Stomach smooth muscle (tissue), 2 donors: ENCODE data around the gene KRTAP4-4.
"Not testable (repeated sequence)": the region's sequence is repeated elsewhere in the genome, so short reads cannot be mapped to it uniquely, and the experiment has no call there.

Source experiments
- H3K27ac ChIP-seq: one replicate; pipeline ENCODE4 v1.7.0; 2013; ENCODE audit warnings: mild to moderate bottlenecking, low read length, inconsistent platforms
- H3K27me3 ChIP-seq, 2 donors: one replicate each; pipeline ENCODE4 v1.7.0; 2013; ENCODE audit warnings: low read length in 2 of 2; ENCODE audit not compliant: insufficient read depth in 2 of 2, control insufficient read depth in 1 of 2
- H3K36me3 ChIP-seq, 2 donors: one replicate each; pipeline ENCODE4 v1.7.0; 2013; ENCODE audit warnings: low read length in 2 of 2; ENCODE audit not compliant: control insufficient read depth in 2 of 2, insufficient read depth in 2 of 2
- H3K4me1 ChIP-seq: one replicate; pipeline ENCODE4 v1.7.0; 2013; ENCODE audit warnings: low read length; ENCODE audit not compliant: control insufficient read depth, insufficient read depth
- H3K4me3 ChIP-seq, 2 donors: one replicate each; pipeline ENCODE4 v1.7.0; 2013; ENCODE audit warnings: low read length in 2 of 2
- H3K9ac ChIP-seq, 2 donors: one replicate each; pipeline ENCODE4 v1.7.0; 2013; ENCODE audit warnings: low read length in 2 of 2, mild to moderate bottlenecking in 1 of 2
- H3K9me3 ChIP-seq, 2 donors: one replicate each; pipeline ENCODE4 v1.7.0; 2013; ENCODE audit warnings: low read length in 2 of 2; ENCODE audit not compliant: control insufficient read depth in 2 of 2
- donor health status: healthy.
- donor health status: Pancreatic carcinoma.

The KRTAP4-4 gene

GRCh38 chr17:41160648-41161047 lies at the start of gene KRTAP4-4:
Gene KRTAP4-4, minus strand, starts transcription at chr17:41160748. Its CDS starts 57 bp downstream, at chr17:41160691.
- H3K36me3 ChIP-seq, result no peaks in the 10 kb centered on the region
- peaks cover 0 to 2% of the 10 kb centered on the region in 2 donors for H3K27me3 ChIP-seq
- H3K27ac ChIP-seq, result no peak within 1 kb of the TSS
- H3K9ac ChIP-seq, result no peak within 1 kb of the TSS
- H3K4me1 ChIP-seq, result no peaks in the 10 kb centered on the region
- H3K9me3 ChIP-seq, result no peaks in the 10 kb centered on the region
- H3K4me3 ChIP-seq, result no peak within 1 kb of the TSS

GRCh38 chr17:41199421-41200078 lies 39.0 kb upstream of the KRTAP4-4 start:
- no peak overlapping the region for H3K4me3 ChIP-seq
- no peaks in the 10 kb centered on the region for H3K36me3 ChIP-seq
- no peak overlapping the region for H3K27ac ChIP-seq
- no peaks in the 10 kb centered on the region for H3K4me1 ChIP-seq
- no peaks in the 10 kb centered on the region for H3K9me3 ChIP-seq
- no peaks in the 10 kb centered on the region for H3K27me3 ChIP-seq
- no peak overlapping the region for H3K9ac ChIP-seq

GRCh38 chr17:41196068-41196467 lies 35.5 kb upstream of the KRTAP4-4 start:
- H3K9me3 ChIP-seq, result no peaks in the 10 kb centered on the region

GRCh38 chr17:41190328-41190727 lies 29.8 kb upstream of the KRTAP4-4 start:
- Histone ChIP-seq H3K4me3 (no peak overlapping the region), H3K9ac (no peak overlapping the region), H3K27ac (no peak overlapping the region), H3K27me3 (peaks cover 0 to 4% of the 10 kb centered on the region in 2 donors), H3K4me1 (no peaks in the 10 kb centered on the region), H3K9me3 (no peaks in the 10 kb centered on the region), H3K36me3 (no peaks in the 10 kb centered on the region)

More at GRCh38 chr17:41196068-41196467, 35.5 kb upstream of the KRTAP4-4 start:
- Histone ChIP-seq H3K4me1 (no peaks in the 10 kb centered on the region), H3K9ac (no peak overlapping the region), H3K4me3 (no peak overlapping the region), H3K27ac (no peak overlapping the region), H3K27me3 (no peaks in the 10 kb centered on the region), H3K36me3 (no peaks in the 10 kb centered on the region)

- not testable (repeated sequence) for H3K27me3 ChIP-seq, H3K36me3 ChIP-seq, H3K9ac ChIP-seq
Measured at GRCh38 chr17:41189837-41190318, 29.3 kb upstream of the KRTAP4-4 start, which contains the start of gene KRTAP9-1. Gene KRTAP9-1, plus strand, starts transcription at chr17:41189887. Its CDS starts 0 bp downstream, at chr17:41189887.

GRCh38 chr17:41186872-41187271 lies 26.3 kb upstream of the KRTAP4-4 start:
- no peak overlapping the region for H3K9ac ChIP-seq
- no peak overlapping the region for H3K27ac ChIP-seq
- H3K4me1 ChIP-seq, result no peaks in the 10 kb centered on the region
- no peaks in the 10 kb centered on the region for H3K36me3 ChIP-seq
- H3K27me3 ChIP-seq, result peaks cover 0 to 4% of the 10 kb centered on the region in 2 donors
- H3K4me3 ChIP-seq, result no peak overlapping the region
- H3K9me3 ChIP-seq, result no peaks in the 10 kb centered on the region

More at GRCh38 chr17:41189837-41190318, 29.3 kb upstream of the KRTAP4-4 start, which contains the start of gene KRTAP9-1:
- H3K27ac ChIP-seq, H3K4me1 ChIP-seq, H3K9me3 ChIP-seq, H3K4me3 ChIP-seq: not testable (repeated sequence)

GRCh38 chr17:41185001-41185400 lies 24.5 kb upstream of the KRTAP4-4 start:
- no peaks in the 10 kb centered on the region for H3K36me3 ChIP-seq
- no peak overlapping the region for H3K4me3 ChIP-seq
- no peaks in the 10 kb centered on the region for H3K4me1 ChIP-seq
- H3K9me3 ChIP-seq, result no peaks in the 10 kb centered on the region
- no peak overlapping the region for H3K27ac ChIP-seq
- H3K27me3 ChIP-seq, result peaks cover 0 to 4% of the 10 kb centered on the region in 2 donors
- H3K9ac ChIP-seq, result no peak overlapping the region

- Histone ChIP-seq H3K9me3 (no peaks in the 10 kb centered on the region), H3K9ac (no peak within 1 kb of the TSS), H3K27ac (no peak within 1 kb of the TSS), H3K4me3 (no peak within 1 kb of the TSS), H3K4me1 (no peaks in the 10 kb centered on the region), H3K27me3 (peaks cover 0 to 4% of the 10 kb centered on the region in 2 donors), H3K36me3 (no peaks in the 10 kb centered on the region)
Measured at GRCh38 chr17:41184480-41184961, 24.0 kb upstream of the KRTAP4-4 start, which contains the start of gene KRTAP4-1. Gene KRTAP4-1, minus strand, starts transcription at chr17:41184911. Its CDS starts 57 bp downstream, at chr17:41184854.

- Histone ChIP-seq H3K4me1 (no peaks in the 10 kb centered on the region), H3K27me3 (peaks cover 0 to 8% of the 10 kb centered on the region in 2 donors), H3K4me3 (no peak overlapping the region), H3K9ac (no peak overlapping the region), H3K9me3 (no peaks in the 10 kb centered on the region), H3K36me3 (no peaks in the 10 kb centered on the region), H3K27ac (no peak overlapping the region)
Measured at GRCh38 chr17:41178843-41179616, 18.5 kb upstream of the KRTAP4-4 start.

GRCh38 chr17:41178341-41178740 lies 17.8 kb upstream of the KRTAP4-4 start:
- no peak overlapping the region for H3K27ac ChIP-seq
- H3K9me3 ChIP-seq, result no peaks in the 10 kb centered on the region
- no peaks in the 10 kb centered on the region for H3K4me1 ChIP-seq
- no peak overlapping the region for H3K4me3 ChIP-seq
- peaks cover 0 to 9% of the 10 kb centered on the region in 2 donors for H3K27me3 ChIP-seq
- no peak overlapping the region for H3K9ac ChIP-seq
- no peaks in the 10 kb centered on the region for H3K36me3 ChIP-seq
